Body of pancreas (tissue), 4 donors: ENCODE measurements around the gene PCDHB8. TPM values are rescaled to one million over a fixed set of nuclear protein-coding genes. Genes with fewer than 3 reads are reported as not detected.
"Not testable (repeated sequence)": the region's sequence is repeated elsewhere in the genome, so short reads cannot be mapped to it uniquely, and the experiment has no call there.

ENCODE experiments used
- ATAC-seq: fragments of 150-250 bp; one replicate; pipeline ENCODE4 v1.9.1; 2016
- DNase-seq, 4 donors: peaks; one replicate each; pipeline ENCODE4 v3.0.0-alpha.2; 2019
- H3K27ac ChIP-seq, 4 donors: fragments of 200-600 bp; sonication (generic); 1 replicate in 3 of 4; 2 replicates in 1 of 4; pipeline versions ENCODE4 v1.5.1 to v1.6.1; 2016 to 2019; ENCODE audit warnings: mild to moderate bottlenecking in 1 of 4, mixed read lengths in 1 of 4, moderate library complexity in 1 of 4
- H3K27me3 ChIP-seq, 2 donors: fragments of 200-600 bp; sonication (generic); one replicate each; pipeline ENCODE4 v1.6.0; 2016; ENCODE audit warnings: mild to moderate bottlenecking in 1 of 2
- H3K36me3 ChIP-seq, 2 donors: fragments of 200-600 bp; sonication (generic); replicated peaks in 1 of 2; 2 replicates each; pipeline ENCODE4 v1.5.1; 2016; ENCODE audit warnings: low read depth in 2 of 2; ENCODE audit not compliant: insufficient read depth in 1 of 2
- H3K4me1 ChIP-seq: fragments of 200-600 bp; sonication (generic); one replicate; pipeline ENCODE4 v1.6.0; 2016
- H3K4me3 ChIP-seq, 2 donors: fragments of 200-600 bp; sonication (generic); 1 replicate in 1 of 2; 2 replicates in 1 of 2; pipeline ENCODE4 v1.5.1; 2016 to 2019
- H3K9me3 ChIP-seq, 3 donors: fragments of 200-600 bp; sonication (generic); 1 replicate in 2 of 3; 2 replicates in 1 of 3; pipeline ENCODE4 v1.5.1; 2016
- POLR2A ChIP-seq, 3 donors: fragments of 450-650 bp; IDR thresholded peaks; one replicate each; pipeline ENCODE4 v1.6.1; 2016; ENCODE audit warnings: antibody characterized with exemption in 3 of 3, mild to moderate bottlenecking in 2 of 3
- WGBS, 2 donors: methylation state at CpG; one replicate each; pipeline ENCODE4 v1.1.5; 2017; 5-methylcytosine and 5-hydroxymethylcytosine counted together
- intact Hi-C: fragments of 100-400 bp; cut with DNase I; formaldehyde crosslinking; loops from one replicate; pipeline ENCODE4 v1.15.1; 2023
- total RNA-seq, 2 donors: library from RNA; depleted of rRNA; stranded (reverse); fragments of >200 nt; gene quantifications; one replicate each; pipeline ENCODE4 v1.1.0, GENCODE V29; 2016
- TF ChIP-seq, protein P1 (sequence below), 7 experiments: fragments of 450-650 bp in 4 of 7; fragments of 200-600 bp in 3 of 7; sonication (generic) in 3 of 7; IDR thresholded peaks; one replicate each; pipeline ENCODE4 v1.5.1; 2016 to 2019; ENCODE audit warnings: antibody characterized with exemption in 7 of 7

Gene PCDHB8
- total RNA-seq, 2 donors from 2014 or later = 0.33 to 0.52 TPM

DNA sequence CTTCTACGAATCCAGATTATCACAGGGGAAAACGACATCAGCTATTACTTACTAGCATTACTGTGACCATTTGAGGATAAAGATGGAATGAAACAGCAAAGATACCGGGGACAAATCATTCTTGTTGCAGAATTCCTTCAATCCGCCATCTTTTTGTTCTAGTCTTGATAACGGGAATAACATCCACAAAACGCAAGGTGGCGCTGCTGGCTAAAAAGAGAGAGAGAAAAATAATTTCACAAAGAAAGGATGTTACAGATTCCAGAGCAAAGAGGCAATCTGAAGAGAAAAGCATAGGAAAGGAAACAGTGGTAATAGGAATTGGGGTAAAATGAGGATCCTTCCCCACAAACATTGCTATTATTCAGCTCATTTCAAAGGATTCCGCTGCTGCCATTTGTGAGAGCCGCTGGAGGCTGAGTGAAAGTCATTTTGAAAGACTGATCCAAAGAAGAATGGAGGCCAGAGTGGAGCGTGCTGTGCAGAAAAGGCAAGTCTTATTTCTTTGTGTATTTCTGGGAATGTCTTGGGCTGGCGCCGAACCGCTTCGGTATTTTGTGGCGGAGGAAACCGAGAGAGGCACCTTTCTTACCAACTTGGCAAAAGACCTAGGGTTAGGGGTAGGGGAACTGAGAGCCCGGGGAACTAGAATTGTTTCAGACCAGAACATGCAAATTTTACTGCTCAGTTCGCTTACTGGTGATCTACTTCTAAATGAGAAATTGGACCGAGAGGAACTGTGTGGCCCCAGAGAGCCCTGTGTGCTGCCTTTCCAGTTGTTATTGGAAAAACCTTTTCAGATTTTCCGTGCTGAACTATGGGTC, 5.0 kb upstream of the PCDHB8 start, which contains the start of gene PCDHB7:
Gene PCDHB7, plus strand, starts transcription at position 264 of the 824 bp plus-strand sequence. Its CDS starts 192 bp downstream, at position 456.
- WGBS, 2 donors = 17 to 35% methylated on average over 20 of the region's 20 CpGs
- Histone ChIP-seq H3K27me3 (peaks cover 0 to 4% of the 10 kb centered on the region in 2 donors), H3K4me3 (no peak within 1 kb of the TSS), H3K4me1 (no peaks in the 10 kb centered on the region), H3K36me3 (no peaks in the 10 kb centered on the region), H3K9me3 (peaks cover 0 to 33% (median 10%) of the 10 kb centered on the region in 3 donors), H3K27ac (no peak within 1 kb of the TSS)
- intact Hi-C loops = no loop called here
- no peak for DNase-seq
- TF ChIP-seq, protein P1, sequence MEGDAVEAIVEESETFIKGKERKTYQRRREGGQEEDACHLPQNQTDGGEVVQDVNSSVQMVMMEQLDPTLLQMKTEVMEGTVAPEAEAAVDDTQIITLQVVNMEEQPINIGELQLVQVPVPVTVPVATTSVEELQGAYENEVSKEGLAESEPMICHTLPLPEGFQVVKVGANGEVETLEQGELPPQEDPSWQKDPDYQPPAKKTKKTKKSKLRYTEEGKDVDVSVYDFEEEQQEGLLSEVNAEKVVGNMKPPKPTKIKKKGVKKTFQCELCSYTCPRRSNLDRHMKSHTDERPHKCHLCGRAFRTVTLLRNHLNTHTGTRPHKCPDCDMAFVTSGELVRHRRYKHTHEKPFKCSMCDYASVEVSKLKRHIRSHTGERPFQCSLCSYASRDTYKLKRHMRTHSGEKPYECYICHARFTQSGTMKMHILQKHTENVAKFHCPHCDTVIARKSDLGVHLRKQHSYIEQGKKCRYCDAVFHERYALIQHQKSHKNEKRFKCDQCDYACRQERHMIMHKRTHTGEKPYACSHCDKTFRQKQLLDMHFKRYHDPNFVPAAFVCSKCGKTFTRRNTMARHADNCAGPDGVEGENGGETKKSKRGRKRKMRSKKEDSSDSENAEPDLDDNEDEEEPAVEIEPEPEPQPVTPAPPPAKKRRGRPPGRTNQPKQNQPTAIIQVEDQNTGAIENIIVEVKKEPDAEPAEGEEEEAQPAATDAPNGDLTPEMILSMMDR (IDR thresholded peaks at IDR 0.05) = peak in 3 of 7 experiments; percentile 13 to 29 (median 15)
- no peak for TF ChIP-seq POLR2A (IDR thresholded peaks at IDR 0.05)
- no peak for ATAC-seq

DNA sequence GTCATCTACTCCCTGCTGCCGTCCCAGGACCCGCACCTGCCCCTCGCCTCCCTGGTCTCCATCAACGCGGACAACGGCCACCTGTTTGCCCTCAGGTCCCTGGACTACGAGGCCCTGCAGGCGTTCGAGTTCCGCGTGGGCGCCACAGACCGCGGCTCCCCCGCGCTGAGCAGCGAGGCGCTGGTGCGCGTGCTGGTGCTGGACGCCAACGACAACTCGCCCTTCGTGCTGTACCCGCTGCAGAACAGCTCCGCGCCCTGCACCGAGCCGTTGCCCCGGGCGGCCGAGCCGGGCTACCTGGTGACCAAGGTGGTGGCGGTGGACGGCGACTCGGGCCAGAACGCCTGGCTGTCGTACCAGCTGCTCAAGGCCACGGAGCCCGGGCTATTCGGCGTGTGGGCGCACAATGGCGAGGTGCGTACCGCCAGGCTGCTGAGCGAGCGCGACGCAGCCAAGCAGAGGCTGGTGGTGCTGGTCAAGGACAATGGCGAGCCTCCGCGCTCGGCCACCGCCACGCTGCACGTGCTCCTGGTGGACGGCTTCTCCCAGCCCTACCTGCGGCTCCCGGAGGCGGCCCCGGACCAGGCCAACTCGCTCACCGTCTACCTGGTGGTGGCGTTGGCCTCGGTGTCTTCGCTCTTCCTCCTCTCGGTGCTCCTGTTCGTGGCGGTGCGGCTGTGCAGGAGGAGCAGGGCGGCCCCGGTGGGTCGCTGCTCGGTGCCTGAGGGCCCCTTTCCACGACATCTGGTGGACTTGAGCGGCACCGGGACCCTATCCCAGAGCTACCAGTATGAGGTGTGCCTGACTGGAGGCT, 3.1 kb upstream of the PCDHB8 start:
- H3K36me3 ChIP-seq, H3K27me3 ChIP-seq, H3K4me1 ChIP-seq, intact Hi-C loops, DNase-seq, H3K4me3 ChIP-seq, H3K27ac ChIP-seq, ATAC-seq: not testable (repeated sequence)
- 30 to 42% methylated on average over 45 to 79 of the region's 79 CpGs for WGBS, 2 donors
- H3K9me3 ChIP-seq = peaks cover 0 to 48% (median 10%) of the 10 kb centered on the region in 3 donors

DNA sequence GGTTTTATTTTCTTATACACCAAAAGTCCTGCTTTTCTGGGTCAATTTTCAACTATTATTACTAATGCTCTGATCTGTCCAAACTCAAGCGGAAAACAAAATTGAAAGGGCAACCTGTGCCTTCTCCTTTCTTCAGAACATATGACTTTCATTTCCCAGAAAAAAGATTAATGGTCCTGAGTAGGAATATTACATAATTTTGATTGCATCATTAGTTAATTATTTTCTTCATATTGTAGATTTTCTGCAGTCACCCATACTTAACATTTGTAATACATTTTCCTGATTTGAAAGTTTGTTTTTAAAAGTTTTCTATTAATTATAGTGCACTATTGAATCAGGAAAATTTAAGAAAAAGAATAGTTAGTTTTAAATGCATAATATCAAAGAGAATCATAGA, 1.7 kb upstream of the PCDHB8 start:
- Histone ChIP-seq H3K4me3 (peak overlapping the region in 1 of 2 donors; percentile 7), H3K4me1 (no peaks in the 10 kb centered on the region), H3K9me3 (peaks cover 0 to 49% (median 10%) of the 10 kb centered on the region in 3 donors), H3K27me3 (peaks cover 0 to 4% of the 10 kb centered on the region in 2 donors), H3K36me3 (no peaks in the 10 kb centered on the region), H3K27ac (no peak overlapping the region)
- TF ChIP-seq POLR2A (IDR thresholded peaks at IDR 0.05) = no peak
- 35 to 62% methylated on average over 1 of the region's 1 CpG for WGBS, 2 donors
- intact Hi-C loops = no loop called here
- DNase-seq (no peak), ATAC-seq (no peak)

DNA sequence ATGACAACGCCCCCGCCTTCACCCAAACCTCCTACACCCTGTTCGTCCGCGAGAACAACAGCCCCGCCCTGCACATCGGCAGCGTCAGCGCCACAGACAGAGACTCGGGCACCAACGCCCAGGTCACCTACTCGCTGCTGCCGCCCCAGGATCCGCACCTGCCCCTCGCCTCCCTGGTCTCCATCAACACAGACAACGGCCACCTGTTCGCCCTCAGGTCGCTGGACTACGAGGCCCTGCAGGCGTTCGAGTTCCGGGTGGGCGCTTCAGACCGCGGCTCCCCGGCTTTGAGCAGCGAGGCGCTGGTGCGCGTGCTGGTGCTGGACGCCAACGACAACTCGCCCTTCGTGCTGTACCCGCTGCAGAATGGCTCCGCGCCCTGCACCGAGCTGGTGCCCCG, 1.8 kb downstream of the PCDHB8 start:
- intact Hi-C loops, DNase-seq, ATAC-seq, H3K36me3 ChIP-seq, H3K27me3 ChIP-seq, H3K4me3 ChIP-seq, H3K4me1 ChIP-seq, H3K27ac ChIP-seq: not testable (repeated sequence)
- WGBS, 2 donors = 18 to 49% methylated on average over 24 to 26 of the region's 39 CpGs
- H3K9me3 ChIP-seq = peaks cover 0 to 51% (median 10%) of the 10 kb centered on the region in 3 donors

DNA sequence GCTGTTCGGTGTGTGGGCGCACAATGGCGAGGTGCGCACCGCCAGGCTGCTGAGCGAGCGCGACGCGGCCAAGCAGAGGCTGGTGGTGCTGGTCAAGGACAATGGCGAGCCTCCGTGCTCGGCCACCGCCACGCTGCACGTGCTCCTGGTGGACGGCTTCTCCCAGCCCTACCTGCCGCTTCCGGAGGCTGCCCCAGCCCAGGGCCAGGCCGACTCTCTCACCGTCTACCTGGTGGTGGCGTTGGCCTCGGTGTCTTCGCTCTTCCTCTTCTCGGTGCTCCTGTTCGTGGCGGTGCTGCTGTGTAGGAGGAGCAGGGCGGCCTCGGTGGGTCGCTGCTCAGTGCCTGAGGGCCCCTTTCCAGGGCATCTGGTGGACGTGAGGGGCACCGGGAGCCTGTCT, 2.3 kb downstream of the PCDHB8 start:
- ATAC-seq, H3K4me1 ChIP-seq, intact Hi-C loops, H3K27ac ChIP-seq, DNase-seq, H3K36me3 ChIP-seq, H3K27me3 ChIP-seq, H3K4me3 ChIP-seq: not testable (repeated sequence)
- WGBS, 2 donors = 19% methylated on average over 32 of the region's 32 CpGs; no CpG with 5 or more reads in 1 of the 2 donors
- H3K9me3 ChIP-seq = peaks cover 0 to 49% (median 10%) of the 10 kb centered on the region in 3 donors

DNA sequence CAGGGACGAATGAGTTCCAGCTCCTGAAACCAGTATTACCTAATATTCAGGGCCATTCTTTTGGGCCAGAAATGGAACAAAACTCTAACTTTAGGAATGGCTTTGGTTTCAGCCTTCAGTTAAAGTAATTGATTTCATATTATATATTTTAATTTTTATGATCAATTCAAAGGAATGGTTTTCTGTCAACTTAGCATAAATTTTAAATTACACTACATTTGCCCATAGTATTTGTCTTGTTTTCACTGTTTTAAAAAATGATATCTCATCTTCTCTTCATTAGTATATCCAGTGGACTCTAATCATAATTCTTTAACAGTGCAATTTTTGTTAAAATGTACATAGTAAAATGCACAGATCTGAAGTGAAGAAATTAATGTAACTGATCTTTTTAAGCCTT, 2.7 kb downstream of the PCDHB8 start:
- TF ChIP-seq POLR2A (IDR thresholded peaks at IDR 0.05) = no peak
- TF ChIP-seq, protein P1 (IDR thresholded peaks at IDR 0.05) = no peak
- H3K27me3 ChIP-seq = peaks cover 0 to 4% of the 10 kb centered on the region in 2 donors
- WGBS, 2 donors = 17 to 24% methylated on average over 1 of the region's 1 CpG
- H3K4me3 ChIP-seq = no peak overlapping the region
- ATAC-seq (no peak), DNase-seq (no peak)
- no peak overlapping the region for H3K27ac ChIP-seq
- intact Hi-C loops = no loop called here
- H3K4me1 ChIP-seq = no peaks in the 10 kb centered on the region
- peaks cover 0 to 45% (median 10%) of the 10 kb centered on the region in 3 donors for H3K9me3 ChIP-seq
- H3K36me3 ChIP-seq = no peaks in the 10 kb centered on the region
